Right ventricle myocardium superior (tissue), 1 donor: ENCODE data around the gene F7. TPM values are rescaled to one million over a fixed set of nuclear protein-coding genes. Genes with fewer than 3 reads are reported as not detected.
"Not testable (repeated sequence)": the region's sequence is repeated elsewhere in the genome, so short reads cannot be mapped to it uniquely, and the experiment has no call there.

ENCODE experiments used
- ATAC-seq: fragments of 200-7000 bp; cut with Tn5 transposase; one replicate; pipeline ENCODE4 v1.9.1; 2020; ENCODE audit warnings: mild to moderate bottlenecking; ENCODE audit not compliant: poor library complexity
- DNase-seq: peaks from one replicate; pipeline ENCODE4 v3.0.0-alpha.2; 2020
- intact Hi-C: fragments of 100-400 bp; cut with DNase I; formaldehyde crosslinking; loops from one replicate; pipeline ENCODE4 v1.11.2; 2022
- total RNA-seq: library from RNA; stranded (reverse); fragmentation: NEBNext Ultra II Directional; extraction: Animal tissue kit (Norgen Biotek cat#: 25700); gene quantifications from one replicate; pipeline ENCODE4 v1.2.1, GENCODE V29; 2021
- donor health status: DM: no; HTN: yes; CAD: no; lungs with severe emphysema.

Gene F7
- total RNA-seq, 1 donor from 2014 or later, result 0.08 TPM

DNA sequence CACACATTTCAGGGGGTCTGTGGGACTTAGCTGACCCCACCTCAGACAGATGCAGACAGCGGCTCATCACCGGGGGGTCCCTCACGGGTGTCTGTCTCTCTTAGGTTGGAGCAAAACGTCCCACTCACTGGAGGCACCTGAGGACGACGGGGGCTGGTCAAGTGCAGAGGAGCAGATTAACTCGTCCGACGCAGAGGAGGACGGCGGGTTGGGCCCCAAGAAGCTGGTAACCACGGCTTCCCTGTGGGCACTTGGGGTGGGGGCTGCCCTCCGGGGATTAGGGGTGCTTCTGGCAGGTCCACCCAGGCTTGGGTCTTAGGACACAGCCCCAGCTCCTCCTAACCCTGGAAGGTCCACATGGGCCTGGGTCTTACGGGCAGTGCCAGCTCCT, 11.2 kb upstream of the F7 start:
- intact Hi-C loops, result no loop called here
- DNase-seq, result peak; percentile 31
- ATAC-seq, result no peak

GRCh38 chr13:113095146-113096051, 10.2 kb upstream of the F7 start:
- intact Hi-C loops, result no loop called here
- no peak for ATAC-seq
- no peak for DNase-seq

DNA sequence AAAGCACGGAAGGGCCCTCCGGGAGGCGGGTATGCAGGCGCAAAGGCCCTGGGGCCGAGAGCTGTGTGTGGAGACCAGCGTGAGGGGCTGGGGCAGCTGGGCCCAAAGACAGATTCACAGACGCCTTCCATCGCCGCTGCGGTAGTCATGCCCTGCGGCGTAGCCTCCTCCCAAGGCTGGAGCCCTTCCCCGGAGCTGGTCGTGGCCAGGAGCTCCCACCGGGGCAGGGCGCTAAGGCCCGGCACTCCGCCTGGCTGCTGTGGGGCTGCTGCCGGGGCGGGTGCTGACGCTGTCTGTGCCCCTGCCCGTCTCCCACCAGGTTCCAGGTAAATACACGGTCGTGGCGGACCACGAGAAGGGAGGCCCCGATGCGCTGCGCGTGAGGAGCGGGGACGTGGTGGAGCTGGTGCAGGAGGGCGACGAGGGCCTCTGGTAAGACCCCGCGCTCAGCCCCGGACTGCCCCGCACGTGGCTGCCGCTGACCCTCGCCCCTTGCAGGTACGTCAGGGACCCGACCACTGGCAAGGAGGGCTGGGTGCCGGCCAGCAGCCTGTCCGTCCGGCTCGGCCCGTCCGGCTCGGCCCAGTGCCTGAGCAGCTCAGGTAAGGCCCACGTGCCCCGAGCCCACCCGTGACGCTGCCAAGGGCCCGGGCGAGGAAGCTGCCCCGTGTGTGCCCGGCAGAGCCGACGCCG, 9.4 kb upstream of the F7 start:
- DNase-seq (peak; percentile 33), ATAC-seq (no peak)
- intact Hi-C loops, result no loop called here

DNA sequence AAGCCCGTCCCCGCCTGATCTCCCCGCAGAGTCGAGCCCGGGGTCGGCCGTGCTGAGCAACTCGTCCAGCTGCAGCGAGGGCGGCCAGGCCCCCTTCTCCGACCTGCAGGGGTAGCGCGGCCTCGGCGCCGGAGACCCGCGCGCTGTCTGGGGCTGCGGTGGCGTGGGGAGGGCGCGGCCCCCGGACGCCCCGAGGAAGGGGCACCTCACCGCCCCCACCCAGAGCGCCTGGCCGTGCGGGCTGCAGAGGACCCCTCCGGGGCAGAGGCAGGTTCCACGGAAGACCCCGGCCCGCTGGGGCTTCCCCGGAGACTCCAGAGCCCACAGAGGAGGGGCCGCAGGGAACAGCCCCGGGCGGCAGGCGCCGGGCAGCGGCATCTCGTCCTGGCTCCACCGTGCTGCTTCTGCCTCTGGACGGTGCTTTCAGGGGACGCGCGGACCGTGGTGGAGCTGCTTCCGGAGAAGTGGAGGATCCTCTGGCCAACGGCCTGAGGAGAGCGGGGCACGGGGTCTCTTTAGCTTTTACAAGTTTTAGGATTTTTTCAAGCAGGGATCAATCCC, 8.8 kb upstream of the F7 start:
- DNase-seq, result peak; percentile 24
- ATAC-seq, result no peak
- intact Hi-C loops, result no loop called here

- intact Hi-C loops, result no loop called here
- no peak for ATAC-seq
- no peak for DNase-seq
Measured at GRCh38 chr13:113097651-113098050, 7.9 kb upstream of the F7 start.

GRCh38 chr13:113098162-113098732, 7.3 kb upstream of the F7 start:
- ATAC-seq (no peak), DNase-seq (no peak)
- intact Hi-C loops, result no loop called here

DNA sequence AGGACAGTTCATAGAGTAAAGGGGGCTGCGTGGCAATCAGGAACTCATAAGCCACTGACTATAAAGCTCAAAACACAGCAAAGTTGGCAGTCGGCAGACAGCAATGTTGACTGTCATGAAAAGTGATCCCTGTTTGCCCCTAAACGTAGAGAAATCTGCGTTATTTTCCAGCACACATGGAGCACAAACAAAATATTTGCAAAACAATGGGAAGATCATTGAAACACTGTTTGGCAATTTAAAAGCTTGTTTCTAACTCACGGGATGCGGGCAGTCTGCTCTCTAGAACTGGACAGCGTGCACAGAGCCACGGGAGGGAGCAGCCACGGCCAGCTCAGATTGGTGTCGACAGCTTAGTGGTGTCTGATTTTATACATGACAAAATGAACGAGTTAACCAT, 6.4 kb upstream of the F7 start:
- intact Hi-C loops, result no loop called here
- no peak for DNase-seq
- ATAC-seq, result no peak

- DNase-seq, intact Hi-C loops, ATAC-seq: not testable (repeated sequence)
Measured at GRCh38 chr13:113102302-113102701, 3.3 kb upstream of the F7 start.

DNA sequence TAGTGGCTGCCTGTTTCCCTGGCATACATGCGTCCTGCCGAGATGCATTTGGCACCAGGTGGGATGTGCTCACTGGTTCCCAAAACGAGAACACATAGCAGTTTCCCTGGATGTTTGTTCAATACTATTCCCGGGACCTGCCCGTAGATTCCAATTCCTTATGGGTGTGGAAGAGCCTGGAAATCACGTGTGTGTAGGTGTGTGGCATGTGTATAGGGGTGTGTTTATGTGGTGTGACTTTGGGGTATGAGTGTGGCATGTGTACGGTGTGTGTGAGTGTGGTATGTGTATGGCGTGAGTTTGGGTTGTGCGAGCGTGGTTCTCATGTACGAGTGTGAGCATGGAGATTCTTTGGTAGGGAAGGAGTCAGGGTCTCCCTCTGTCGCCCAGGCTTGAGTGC, 2.9 kb upstream of the F7 start:
- ATAC-seq (no peak), DNase-seq (no peak)
- intact Hi-C loops, result no loop called here

DNA sequence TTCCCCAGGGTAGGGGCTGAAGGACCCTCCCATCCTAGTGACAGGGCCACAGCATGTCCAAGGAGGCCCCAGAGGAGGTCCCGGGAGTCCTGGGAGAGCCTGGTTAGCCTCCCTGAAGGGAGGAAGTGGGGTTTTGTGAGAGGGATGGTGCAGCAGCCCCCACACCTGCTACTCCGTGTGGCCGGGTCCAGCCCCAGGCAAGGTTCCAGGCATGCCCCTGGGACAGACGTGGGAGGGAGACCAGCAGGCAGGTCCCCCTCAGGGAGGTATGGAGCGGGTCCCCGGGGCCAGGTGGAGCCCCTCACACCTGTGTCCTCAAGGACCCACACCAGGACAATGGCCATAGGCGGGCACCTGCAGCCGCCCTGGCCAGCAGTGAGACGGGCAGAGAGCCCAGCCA, 1.9 kb upstream of the F7 start:
- intact Hi-C loops, result no loop called here
- peak; percentile 10 for ATAC-seq
- peak; percentile 28 for DNase-seq

GRCh38 chr13:113105921-113106452, 396 bp downstream of the F7 start:
- intact Hi-C loops, result no loop called here
- ATAC-seq (no peak), DNase-seq (no peak)

DNA sequence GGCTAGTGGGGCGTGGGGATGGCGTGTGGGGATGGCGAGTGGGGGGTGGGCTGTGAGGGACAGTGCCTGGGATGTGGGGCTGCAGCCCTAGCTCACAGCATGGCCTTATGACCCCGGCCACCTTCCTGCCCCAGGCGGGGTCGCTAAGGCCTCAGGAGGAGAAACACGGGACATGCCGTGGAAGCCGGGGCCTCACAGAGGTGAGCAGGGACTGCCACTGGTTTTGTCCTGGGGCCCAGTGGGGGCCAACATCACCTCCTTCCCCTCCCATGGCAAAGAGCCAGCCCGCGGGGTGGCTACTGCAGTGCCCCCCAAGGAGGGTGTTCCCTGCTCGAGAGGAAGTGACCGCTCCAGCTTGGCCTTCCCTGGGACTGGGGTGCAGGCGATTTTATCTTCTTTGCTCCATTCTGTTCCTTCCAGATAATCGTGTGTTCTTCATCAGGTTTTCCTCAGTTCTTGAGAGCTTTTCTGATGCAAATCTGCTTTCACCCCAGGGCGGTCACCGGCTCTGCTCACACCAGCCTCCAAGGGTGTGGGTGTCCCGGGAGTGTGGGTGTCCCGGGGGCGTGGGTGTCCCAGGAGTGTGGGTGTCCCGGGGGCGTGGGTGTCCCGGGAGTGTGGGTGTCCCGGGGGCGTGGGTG, 1.2 kb downstream of the F7 start:
- no peak for ATAC-seq
- peak; percentile 32 for DNase-seq
- intact Hi-C loops, result no loop called here

DNA sequence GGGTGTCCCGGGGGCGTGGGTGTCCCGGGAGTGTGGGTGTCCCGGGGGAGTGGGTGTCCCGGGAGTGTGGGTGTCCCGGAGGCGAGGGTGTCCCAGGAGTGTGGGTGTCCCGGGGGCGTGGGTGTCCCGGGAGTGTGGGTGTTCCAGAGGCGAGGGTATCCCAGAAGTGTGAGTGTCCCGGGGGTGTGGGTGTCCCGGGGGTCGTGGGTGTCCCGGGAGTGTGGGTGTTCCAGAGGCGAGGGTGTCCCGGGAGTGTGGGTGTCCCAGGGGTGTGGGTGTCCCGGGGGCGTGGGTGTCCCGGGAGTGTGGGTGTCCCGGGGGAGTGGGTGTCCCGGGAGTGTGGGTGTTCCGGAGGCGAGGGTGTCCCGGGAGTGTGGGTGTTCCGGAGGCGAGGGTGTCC, 2.9 kb downstream of the F7 start:
- DNase-seq, intact Hi-C loops, ATAC-seq: not testable (repeated sequence)

DNA sequence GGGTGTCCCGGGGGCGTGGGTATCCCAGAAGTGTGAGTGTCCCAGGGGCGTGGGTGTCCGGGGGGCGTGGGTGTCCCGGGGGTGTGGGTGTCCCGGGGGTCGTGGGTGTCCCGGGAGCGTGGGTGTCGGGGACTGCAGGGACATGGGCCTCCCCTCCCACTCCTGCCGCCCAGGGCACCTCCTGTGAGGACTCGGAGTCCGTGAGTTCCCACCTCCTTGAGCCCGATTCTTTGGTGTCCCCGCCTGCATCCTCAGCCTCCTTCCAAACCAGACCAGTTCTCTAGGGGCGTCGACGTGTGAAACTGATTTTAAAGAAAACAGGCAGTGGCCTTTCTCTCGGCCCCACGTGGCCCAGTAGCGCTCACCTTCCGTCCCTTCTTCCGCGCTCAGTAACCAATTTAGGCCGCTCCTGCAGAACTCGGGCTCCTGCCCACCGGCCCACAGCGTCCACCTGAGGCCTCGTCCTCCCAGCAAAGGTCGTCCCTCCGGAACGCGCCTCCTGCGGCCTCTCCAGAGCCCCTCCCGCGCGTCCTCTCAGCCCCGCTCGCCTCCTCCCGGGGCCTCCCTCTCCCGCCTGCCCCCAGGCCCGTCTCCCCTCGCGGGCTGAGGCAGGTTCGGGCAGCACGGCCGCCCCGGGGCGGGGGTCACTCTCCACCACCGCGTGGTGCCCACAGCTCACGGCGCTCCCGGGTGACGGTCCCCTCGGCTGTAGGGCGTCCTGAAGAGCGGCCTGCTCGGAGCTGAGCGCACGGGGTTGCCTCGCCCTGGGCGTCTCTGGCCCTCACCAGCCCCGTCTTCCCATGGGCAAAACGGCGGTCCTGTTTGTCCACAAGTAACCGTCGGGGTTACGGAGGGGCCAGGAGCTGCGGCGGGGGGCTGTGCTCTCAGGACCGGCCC, 3.8 kb downstream of the F7 start:
- DNase-seq (peak; percentile 38), ATAC-seq (peak; percentile 38)
- intact Hi-C loops, result no loop called here

DNA sequence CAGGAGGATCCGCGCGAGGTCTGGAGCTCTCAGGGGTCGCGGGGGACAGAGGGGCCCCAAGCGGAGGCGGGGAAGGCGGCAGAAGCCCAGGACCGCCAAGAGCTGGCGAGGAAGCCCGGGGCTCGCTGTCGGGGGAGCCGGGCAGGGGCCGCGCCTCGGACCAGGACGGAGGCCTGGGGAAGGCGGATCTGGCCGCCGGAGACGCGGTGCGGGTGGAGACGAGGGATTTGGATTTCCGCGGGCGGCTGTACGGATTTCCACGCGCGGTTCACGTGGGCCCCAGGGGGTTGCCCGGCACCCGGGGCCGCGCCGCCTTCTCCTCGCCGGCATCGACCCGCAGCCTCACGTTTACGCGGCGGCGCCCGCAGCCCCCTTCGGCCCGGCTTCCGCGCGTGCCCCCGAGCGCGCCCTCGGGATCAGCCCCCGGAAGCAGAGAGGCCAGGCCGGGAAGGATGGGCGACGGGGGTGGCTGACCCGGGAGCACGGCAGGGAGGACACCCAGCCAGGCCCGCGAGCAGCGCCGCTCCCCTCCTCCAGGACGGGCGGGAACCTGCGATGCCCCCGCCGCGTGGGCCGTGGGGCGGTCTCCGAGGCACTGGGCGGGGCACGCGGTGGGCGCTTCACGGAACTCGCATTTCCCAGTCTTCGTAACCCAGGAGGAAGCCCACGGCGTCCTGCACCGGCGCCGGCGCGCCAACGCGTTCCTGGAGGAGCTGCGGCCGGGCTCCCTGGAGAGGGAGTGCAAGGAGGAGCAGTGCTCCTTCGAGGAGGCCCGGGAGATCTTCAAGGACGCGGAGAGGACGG, 4.7 kb downstream of the F7 start:
- intact Hi-C loops, result no loop called here
- peak; percentile 62 for ATAC-seq
- peak; percentile 40 for DNase-seq

GRCh38 chr13:113110852-113111315, 5.3 kb downstream of the F7 start:
- ATAC-seq (peak; percentile 36), DNase-seq (no peak)
- intact Hi-C loops, result no loop called here

DNA sequence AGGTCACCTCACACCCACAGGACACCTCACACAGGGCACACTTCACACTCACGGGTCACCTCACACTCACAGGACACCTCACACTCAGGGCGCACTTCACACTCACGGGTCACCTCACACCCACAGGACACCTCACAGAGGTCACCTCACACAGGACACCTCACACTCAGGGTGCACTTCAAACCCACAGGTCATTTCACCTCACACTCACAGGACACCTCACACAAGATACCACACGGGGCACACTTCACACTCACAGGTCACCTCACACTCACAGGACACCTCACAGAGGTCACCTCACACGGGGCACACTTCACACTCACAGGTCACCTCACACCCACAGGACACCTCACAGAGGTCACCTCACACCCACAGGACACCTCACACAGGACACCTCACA, 6.2 kb downstream of the F7 start:
- ATAC-seq, intact Hi-C loops, DNase-seq: not testable (repeated sequence)
